ENCODE results near the gene TMTC3. TPM values are rescaled to one million over a fixed set of nuclear protein-coding genes. Genes with fewer than 3 reads are reported as not detected.

TMTC3 gene
- total RNA-seq, 4 donors from 2014 or later = 4.1 to 12.1 (median 8.3) TPM

DNA sequence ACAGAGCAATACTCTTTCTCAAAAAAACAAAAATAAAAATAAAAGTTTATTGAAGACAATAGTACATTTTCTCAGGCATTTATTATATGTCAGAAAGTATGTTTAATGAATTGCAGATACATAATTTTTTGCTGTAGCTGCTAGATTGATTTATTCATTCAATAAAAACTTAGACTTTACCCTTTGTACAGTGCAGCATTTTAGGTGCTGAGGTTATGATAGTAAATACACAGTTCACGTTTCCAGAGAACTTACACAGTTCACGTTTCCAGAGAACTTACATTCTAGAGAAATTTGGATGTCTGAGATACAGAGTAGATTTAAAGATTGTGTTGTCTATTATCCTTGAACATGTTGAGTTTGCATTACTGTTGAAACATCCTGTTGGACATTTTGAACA lies 25.3 kb downstream of the TMTC3 start:
- TF ChIP-seq, protein P1, sequence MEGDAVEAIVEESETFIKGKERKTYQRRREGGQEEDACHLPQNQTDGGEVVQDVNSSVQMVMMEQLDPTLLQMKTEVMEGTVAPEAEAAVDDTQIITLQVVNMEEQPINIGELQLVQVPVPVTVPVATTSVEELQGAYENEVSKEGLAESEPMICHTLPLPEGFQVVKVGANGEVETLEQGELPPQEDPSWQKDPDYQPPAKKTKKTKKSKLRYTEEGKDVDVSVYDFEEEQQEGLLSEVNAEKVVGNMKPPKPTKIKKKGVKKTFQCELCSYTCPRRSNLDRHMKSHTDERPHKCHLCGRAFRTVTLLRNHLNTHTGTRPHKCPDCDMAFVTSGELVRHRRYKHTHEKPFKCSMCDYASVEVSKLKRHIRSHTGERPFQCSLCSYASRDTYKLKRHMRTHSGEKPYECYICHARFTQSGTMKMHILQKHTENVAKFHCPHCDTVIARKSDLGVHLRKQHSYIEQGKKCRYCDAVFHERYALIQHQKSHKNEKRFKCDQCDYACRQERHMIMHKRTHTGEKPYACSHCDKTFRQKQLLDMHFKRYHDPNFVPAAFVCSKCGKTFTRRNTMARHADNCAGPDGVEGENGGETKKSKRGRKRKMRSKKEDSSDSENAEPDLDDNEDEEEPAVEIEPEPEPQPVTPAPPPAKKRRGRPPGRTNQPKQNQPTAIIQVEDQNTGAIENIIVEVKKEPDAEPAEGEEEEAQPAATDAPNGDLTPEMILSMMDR (IDR thresholded peaks at IDR 0.05) = no peak
- TF ChIP-seq POLR2A (IDR thresholded peaks at IDR 0.05) = no peak
- Histone ChIP-seq H3K36me3 (peaks cover 0 to 31% (median 0%) of the 10 kb centered on the region in 3 donors), H3K27me3 (no peaks in the 10 kb centered on the region), H3K27ac (peak overlapping the region in 1 of 4 donors; percentile 3), H3K9me3 (no peaks in the 10 kb centered on the region), H3K4me3 (no peak overlapping the region), H3K4me1 (peaks cover 0 to 3% (median 0%) of the 10 kb centered on the region in 4 donors)
- no peak for DNase-seq

DNA sequence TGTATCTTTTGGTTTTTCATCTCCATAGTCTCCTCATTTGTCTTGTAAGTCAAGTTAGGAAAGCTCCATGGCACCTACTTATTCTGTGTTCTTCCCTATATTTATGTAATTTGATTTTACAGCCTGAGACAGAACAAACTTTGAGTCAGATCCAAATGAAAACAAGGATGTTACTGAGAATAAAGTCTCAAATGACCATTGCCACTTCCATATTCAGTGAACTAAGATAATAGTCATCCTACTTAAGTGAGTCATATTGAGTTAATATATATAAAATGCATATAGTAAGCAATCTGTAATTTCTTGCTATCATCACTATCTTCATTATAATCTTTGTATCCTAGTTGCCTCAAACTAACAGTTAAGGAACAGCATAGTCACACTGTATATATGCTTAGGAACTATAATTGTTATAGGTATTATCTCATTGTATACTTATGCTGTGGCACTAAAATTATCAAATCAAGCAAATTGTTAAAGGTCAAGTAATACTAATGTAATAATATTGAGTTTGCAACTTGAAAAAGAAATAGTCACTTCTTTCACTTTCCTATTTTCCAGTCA lies 30.8 kb downstream of the TMTC3 start:
- no peaks in the 10 kb centered on the region for H3K4me1 ChIP-seq
- no peak overlapping the region for H3K27ac ChIP-seq
- no peaks in the 10 kb centered on the region for H3K9me3 ChIP-seq
- H3K27me3 ChIP-seq = no peaks in the 10 kb centered on the region
- TF ChIP-seq, protein P1 (IDR thresholded peaks at IDR 0.05) = no peak
- TF ChIP-seq POLR2A (IDR thresholded peaks at IDR 0.05) = no peak
- H3K36me3 ChIP-seq = peaks cover 0 to 15% (median 0%) of the 10 kb centered on the region in 3 donors
- DNase-seq = no peak
- no peak overlapping the region for H3K4me3 ChIP-seq

DNA sequence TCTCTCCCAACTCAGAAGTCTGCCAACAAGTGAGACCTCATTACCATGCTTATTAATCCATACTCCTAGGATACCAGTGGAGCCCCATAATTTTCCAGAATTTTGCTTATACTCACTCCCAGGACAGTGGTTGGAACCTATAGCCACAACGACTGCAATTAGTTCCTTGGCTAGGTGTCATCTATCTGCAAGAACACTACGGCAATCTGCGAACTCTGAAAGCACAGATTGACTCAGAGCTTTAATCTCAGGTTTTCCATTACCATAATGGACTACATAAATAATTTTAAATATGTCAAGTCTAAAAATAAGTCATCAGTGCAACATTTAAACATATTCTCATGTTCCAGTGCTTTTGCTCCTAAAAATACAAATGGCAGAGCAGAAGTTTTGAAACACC lies 33.4 kb downstream of the TMTC3 start:
- no peaks in the 10 kb centered on the region for H3K27me3 ChIP-seq
- no peaks in the 10 kb centered on the region for H3K4me1 ChIP-seq
- TF ChIP-seq POLR2A (IDR thresholded peaks at IDR 0.05) = no peak
- TF ChIP-seq, protein P1 (IDR thresholded peaks at IDR 0.05) = no peak
- DNase-seq = no peak
- H3K9me3 ChIP-seq = no peaks in the 10 kb centered on the region
- H3K36me3 ChIP-seq = peaks cover 0 to 23% (median 0%) of the 10 kb centered on the region in 3 donors
- H3K27ac ChIP-seq = no peak overlapping the region
- H3K4me3 ChIP-seq = no peak overlapping the region

DNA sequence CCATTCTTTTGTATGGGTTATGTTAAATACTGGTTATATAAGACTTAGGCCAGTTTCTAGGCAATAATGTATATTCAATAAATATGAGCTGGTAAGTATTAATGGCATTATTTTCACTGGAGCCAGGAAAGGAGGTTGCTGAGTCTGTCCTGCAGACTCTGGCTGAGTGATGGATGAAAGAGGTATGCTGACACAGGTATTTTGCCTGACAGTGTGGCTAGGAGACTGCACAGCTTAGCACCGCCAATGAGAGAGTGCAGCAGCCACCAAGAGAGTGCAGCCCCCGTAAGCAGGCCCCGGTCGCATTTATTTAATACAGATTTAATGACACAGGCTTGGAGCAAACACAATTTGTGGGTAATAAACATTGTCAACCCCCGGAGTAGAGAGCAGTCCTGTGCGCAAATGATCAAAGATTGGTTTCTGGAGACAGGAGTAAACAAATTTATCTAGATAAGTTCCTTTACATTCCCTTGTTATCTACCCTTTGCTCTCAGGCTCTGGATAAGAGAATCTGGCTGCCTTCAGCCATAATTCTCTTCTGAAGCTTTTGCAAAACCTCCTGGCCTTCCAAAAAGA lies 37.4 kb downstream of the TMTC3 start:
- Histone ChIP-seq H3K27ac (no peak overlapping the region), H3K27me3 (no peaks in the 10 kb centered on the region), H3K36me3 (peaks cover 0 to 38% (median 0%) of the 10 kb centered on the region in 3 donors), H3K4me1 (peaks cover 0 to 4% (median 0%) of the 10 kb centered on the region in 4 donors), H3K9me3 (no peaks in the 10 kb centered on the region), H3K4me3 (no peak overlapping the region)
- no peak for DNase-seq
- TF ChIP-seq, protein P1 (IDR thresholded peaks at IDR 0.05) = no peak
- no peak for TF ChIP-seq POLR2A (IDR thresholded peaks at IDR 0.05)

DNA sequence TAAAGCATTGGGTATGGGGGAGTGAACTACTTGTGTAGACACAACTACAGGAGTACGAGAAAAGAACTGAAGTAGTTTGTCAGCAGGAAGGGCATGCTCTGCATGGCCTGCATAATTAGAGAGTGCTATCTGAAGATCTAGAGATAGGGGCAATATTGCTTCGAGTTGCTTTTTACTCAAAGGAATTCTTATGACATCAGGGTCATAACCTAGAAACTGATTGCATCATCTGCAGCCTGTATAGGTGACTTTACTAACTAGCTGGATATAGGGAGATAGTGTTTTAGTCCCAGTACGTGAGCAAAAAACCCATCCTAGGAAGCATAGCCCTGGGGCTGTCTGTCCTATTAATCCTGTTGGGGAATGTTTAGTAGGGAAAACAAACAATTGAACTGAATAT lies 39.8 kb downstream of the TMTC3 start:
- Histone ChIP-seq H3K27me3 (no peaks in the 10 kb centered on the region), H3K4me1 (peaks cover 0 to 4% (median 0%) of the 10 kb centered on the region in 4 donors), H3K36me3 (peaks cover 0 to 31% (median 0%) of the 10 kb centered on the region in 3 donors), H3K9me3 (no peaks in the 10 kb centered on the region), H3K27ac (no peak overlapping the region), H3K4me3 (no peak overlapping the region)
- TF ChIP-seq, protein P1 (IDR thresholded peaks at IDR 0.05) = no peak
- TF ChIP-seq POLR2A (IDR thresholded peaks at IDR 0.05) = no peak
- no peak for DNase-seq
